ENCODE measurements around the gene VSTM2L. TPM values are rescaled to one million over a fixed set of nuclear protein-coding genes. Genes with fewer than 3 reads are reported as not detected.

The VSTM2L gene
- total RNA-seq, 2 donors from 2014 or later: 31.3 to 69.5 TPM

GRCh38 chr20:37901240-37901639, 1.7 kb upstream of the VSTM2L start:
- intact Hi-C loops (cut with DNase I): loop anchor here (5.0 kb wide), 1 partner anchor 91 kb away; no protein-coding TSS in a partner anchor
- 24% methylated on average over 18 of the region's 18 CpGs for WGBS

GRCh38 chr20:37901654-37902503, 1.0 kb upstream of the VSTM2L start:
- Histone ChIP-seq H3K4me1 (replicated peaks) (peaks cover 4% of the 10 kb centered on the region), H3K27me3 (replicated peaks; ENCODE audit: insufficient read depth) (no peaks in the 10 kb centered on the region), H3K36me3 (no peaks in the 10 kb centered on the region), H3K9me3 (no peaks in the 10 kb centered on the region), H3K27ac (no peak overlapping the region), H3K4me3 (no peak overlapping the region)
- 11% methylated on average over 38 of the region's 38 CpGs for WGBS
- intact Hi-C loops (cut with DNase I): loop anchor here (5.0 kb wide), 1 partner anchor 90 kb away; no protein-coding TSS in a partner anchor
- peak in 3 of 4 experiments; percentile 21 to 46 (median 38) for TF ChIP-seq CTCF (IDR thresholded peaks at IDR 0.05)
- TF ChIP-seq POLR2AphosphoS5 (IDR thresholded peaks at IDR 0.05): no peak
- DNase-seq (ENCODE audit: low spot score): peak; percentile 41

More at GRCh38 chr20:37901240-37901639, 1.7 kb upstream of the VSTM2L start:
- DNase-seq (ENCODE audit: low spot score): no peak
- Histone ChIP-seq H3K27ac (no peak overlapping the region), H3K9me3 (no peaks in the 10 kb centered on the region), H3K27me3 (replicated peaks; ENCODE audit: insufficient read depth) (no peaks in the 10 kb centered on the region), H3K4me1 (replicated peaks) (peaks cover 4% of the 10 kb centered on the region), H3K36me3 (no peaks in the 10 kb centered on the region), H3K4me3 (no peak overlapping the region)
- TF ChIP-seq CTCF (IDR thresholded peaks at IDR 0.05): no peak
- TF ChIP-seq POLR2A (IDR thresholded peaks at IDR 0.05): no peak
- no peak for TF ChIP-seq POLR2AphosphoS5 (IDR thresholded peaks at IDR 0.05)

DNA sequence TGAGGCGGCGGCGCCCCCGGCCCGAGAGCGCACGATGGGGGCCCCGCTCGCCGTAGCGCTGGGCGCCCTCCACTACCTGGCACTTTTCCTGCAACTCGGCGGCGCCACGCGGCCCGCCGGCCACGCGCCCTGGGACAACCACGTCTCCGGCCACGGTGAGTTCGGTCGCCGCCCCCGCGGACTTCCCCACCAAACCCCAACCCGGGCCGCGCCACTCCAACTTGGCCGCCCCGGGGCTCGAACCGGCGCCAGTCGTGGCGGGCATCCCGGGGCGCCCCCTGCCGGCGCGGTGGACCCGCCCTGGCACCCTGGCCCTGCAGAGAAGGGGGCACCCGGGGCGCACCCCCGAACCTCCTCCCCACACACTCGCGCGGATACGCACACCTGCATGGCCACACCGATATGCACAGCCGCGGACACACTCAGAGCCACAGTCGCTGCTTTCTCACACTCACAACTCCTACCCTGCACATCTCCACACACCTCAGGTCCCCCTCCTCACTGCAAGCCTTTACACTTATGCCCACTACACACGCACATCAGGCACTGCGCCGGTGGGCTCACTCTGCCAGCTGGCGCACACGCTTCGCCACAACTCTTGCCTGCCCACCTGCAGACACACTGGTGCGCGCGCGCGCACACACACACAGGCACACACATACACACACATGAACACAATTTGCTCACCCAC, 535 bp downstream of the VSTM2L start:
- intact Hi-C loops (cut with DNase I): loop anchor here (5.0 kb wide), 1 partner anchor 89 kb away; no protein-coding TSS in a partner anchor
- no peaks in the 10 kb centered on the region for H3K27me3 ChIP-seq (replicated peaks; ENCODE audit: insufficient read depth)
- peak overlapping the region; percentile 30 to 45 for H3K4me3 ChIP-seq
- H3K9me3 ChIP-seq: no peaks in the 10 kb centered on the region
- DNase-seq (ENCODE audit: low spot score): no peak
- H3K36me3 ChIP-seq: no peaks in the 10 kb centered on the region
- no peak overlapping the region for H3K27ac ChIP-seq
- TF ChIP-seq CTCF (IDR thresholded peaks at IDR 0.05) (peak in 3 of 4 experiments; percentile 8 to 20 (median 15)), POLR2A (IDR thresholded peaks at IDR 0.05) (no peak)
- peaks cover 2% of the 10 kb centered on the region for H3K4me1 ChIP-seq (replicated peaks)
- 32% methylated on average over 51 of the region's 67 CpGs for WGBS

- Histone ChIP-seq H3K27me3 (replicated peaks; ENCODE audit: insufficient read depth) (no peaks in the 10 kb centered on the region), H3K27ac (no peak overlapping the region), H3K4me1 (replicated peaks) (no peaks in the 10 kb centered on the region), H3K4me3 (no peak overlapping the region), H3K9me3 (no peaks in the 10 kb centered on the region), H3K36me3 (no peaks in the 10 kb centered on the region)
- intact Hi-C loops (cut with DNase I): loop anchor here (5.0 kb wide), 1 partner anchor 88 kb away; no protein-coding TSS in a partner anchor
- no peak for DNase-seq (ENCODE audit: low spot score)
- no peak for TF ChIP-seq POLR2AphosphoS5 (IDR thresholded peaks at IDR 0.05)
- TF ChIP-seq CTCF (IDR thresholded peaks at IDR 0.05): no peak
- TF ChIP-seq POLR2A (IDR thresholded peaks at IDR 0.05): no peak
- WGBS: 78% methylated on average over 12 of the region's 12 CpGs
These were observed 1.2 kb downstream of the VSTM2L start for GRCh38 chr20:37904008-37904642.
